ENCODE results near the gene HOXD8. TPM values are rescaled to one million over a fixed set of nuclear protein-coding genes. Genes with fewer than 3 reads are reported as not detected.

Gene HOXD8
- total RNA-seq, 1 donor = 3.3 TPM

DNA sequence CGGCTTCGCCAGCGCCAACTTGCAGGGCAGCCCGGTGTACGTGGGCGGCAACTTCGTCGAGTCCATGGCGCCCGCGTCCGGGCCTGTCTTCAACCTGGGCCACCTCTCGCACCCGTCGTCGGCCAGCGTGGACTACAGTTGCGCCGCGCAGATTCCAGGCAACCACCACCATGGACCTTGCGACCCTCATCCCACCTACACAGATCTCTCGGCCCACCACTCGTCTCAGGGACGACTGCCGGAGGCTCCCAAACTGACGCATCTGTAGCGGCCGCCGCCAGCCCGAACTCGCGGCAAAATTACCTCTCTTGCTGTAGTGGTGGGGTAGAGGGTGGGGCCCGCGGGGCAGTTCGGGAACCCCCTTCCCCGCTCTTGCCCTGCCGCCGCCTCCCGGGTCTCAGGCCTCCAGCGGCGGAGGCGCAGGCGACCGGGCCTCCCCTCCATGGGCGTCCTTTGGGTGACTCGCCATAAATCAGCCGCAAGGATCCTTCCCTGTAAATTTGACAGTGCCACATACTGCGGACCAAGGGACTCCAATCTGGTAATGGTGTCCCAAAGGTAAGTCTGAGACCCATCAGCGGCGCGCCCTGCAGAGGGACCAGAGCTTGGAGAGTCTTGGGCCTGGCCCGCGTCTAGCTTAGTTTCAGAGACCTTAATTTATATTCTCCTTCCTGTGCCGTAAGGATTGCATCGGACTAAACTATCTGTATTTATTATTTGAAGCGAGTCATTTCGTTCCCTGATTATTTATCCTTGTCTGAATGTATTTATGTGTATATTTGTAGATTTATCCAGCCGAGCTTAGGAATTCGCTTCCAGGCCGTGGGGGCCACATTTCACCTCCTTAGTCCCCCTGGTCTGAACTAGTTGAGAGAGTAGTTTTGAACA is 42.7 kb downstream of the HOXD8 start:
- DNase-seq (ENCODE audit: insufficient read length, low spot score, missing footprints) = peak; percentile 54
- Histone ChIP-seq H3K79me2 (ENCODE audit: insufficient read depth, low read length) (no peaks in the 10 kb centered on the region), H2AFZ (ENCODE audit: low read length) (no peak overlapping the region), H3K4me3 (ENCODE audit: insufficient read depth, low read length) (no peak overlapping the region), H3K4me1 (ENCODE audit: insufficient read depth, low read length) (peaks cover 5% of the 10 kb centered on the region), H3K9me3 (ENCODE audit: low read depth, low read length) (no peaks in the 10 kb centered on the region), H3K27ac (ENCODE audit: low read depth, low read length) (no peak overlapping the region), H4K20me1 (ENCODE audit: insufficient read depth, low read length) (no peaks in the 10 kb centered on the region), H3K27me3 (ENCODE audit: insufficient read depth, low read length) (peaks cover 43% of the 10 kb centered on the region), H3K36me3 (ENCODE audit: insufficient read depth, low read length) (no peaks in the 10 kb centered on the region), H3K4me2 (ENCODE audit: insufficient read depth, low read length) (no peak overlapping the region)
- TF ChIP-seq, protein P1, sequence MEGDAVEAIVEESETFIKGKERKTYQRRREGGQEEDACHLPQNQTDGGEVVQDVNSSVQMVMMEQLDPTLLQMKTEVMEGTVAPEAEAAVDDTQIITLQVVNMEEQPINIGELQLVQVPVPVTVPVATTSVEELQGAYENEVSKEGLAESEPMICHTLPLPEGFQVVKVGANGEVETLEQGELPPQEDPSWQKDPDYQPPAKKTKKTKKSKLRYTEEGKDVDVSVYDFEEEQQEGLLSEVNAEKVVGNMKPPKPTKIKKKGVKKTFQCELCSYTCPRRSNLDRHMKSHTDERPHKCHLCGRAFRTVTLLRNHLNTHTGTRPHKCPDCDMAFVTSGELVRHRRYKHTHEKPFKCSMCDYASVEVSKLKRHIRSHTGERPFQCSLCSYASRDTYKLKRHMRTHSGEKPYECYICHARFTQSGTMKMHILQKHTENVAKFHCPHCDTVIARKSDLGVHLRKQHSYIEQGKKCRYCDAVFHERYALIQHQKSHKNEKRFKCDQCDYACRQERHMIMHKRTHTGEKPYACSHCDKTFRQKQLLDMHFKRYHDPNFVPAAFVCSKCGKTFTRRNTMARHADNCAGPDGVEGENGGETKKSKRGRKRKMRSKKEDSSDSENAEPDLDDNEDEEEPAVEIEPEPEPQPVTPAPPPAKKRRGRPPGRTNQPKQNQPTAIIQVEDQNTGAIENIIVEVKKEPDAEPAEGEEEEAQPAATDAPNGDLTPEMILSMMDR (IDR thresholded peaks at IDR 0.05; ENCODE audit: extremely low read depth, low read depth, low read length) = no peak

DNA sequence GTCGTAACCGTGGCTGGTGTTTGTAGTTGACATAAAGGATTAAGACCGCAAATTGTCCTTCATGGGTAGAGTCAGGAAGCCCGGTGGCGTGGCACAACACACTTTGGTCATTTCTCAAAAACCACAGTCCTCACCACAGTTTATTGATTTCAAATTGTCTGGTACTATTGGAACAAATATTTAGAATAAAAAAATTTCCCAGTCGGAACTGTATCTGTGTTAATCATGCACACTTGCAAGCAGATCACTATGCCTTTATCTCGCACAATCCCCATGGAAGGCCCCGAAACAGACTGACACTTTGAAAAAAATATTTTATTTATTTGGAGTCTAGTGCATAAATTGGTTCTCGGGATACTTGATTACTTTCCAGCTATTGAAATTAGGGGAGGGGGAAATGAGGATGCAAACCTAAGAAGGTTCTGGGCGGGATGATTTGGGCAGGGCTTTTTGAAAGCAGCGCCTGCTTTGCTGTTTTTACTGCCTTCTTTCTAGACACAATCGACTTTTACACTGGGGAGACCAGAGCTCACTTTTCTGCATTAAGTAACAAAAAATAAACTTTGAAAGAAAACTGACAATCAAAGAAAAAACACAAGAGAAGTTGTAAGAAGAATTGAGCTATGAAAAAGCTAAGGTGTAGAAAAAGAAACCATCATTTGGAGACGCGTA is 43.5 kb downstream of the HOXD8 start:
- Histone ChIP-seq H2AFZ (ENCODE audit: low read length) (no peak overlapping the region), H3K79me2 (ENCODE audit: insufficient read depth, low read length) (no peaks in the 10 kb centered on the region), H3K27me3 (ENCODE audit: insufficient read depth, low read length) (peaks cover 50% of the 10 kb centered on the region), H3K27ac (ENCODE audit: low read depth, low read length) (no peak overlapping the region), H3K9me3 (ENCODE audit: low read depth, low read length) (no peaks in the 10 kb centered on the region), H3K4me1 (ENCODE audit: insufficient read depth, low read length) (peaks cover 5% of the 10 kb centered on the region), H3K4me3 (ENCODE audit: insufficient read depth, low read length) (no peak overlapping the region), H3K4me2 (ENCODE audit: insufficient read depth, low read length) (no peak overlapping the region), H3K36me3 (ENCODE audit: insufficient read depth, low read length) (no peaks in the 10 kb centered on the region), H4K20me1 (ENCODE audit: insufficient read depth, low read length) (no peaks in the 10 kb centered on the region)
- TF ChIP-seq, protein P1 (IDR thresholded peaks at IDR 0.05; ENCODE audit: extremely low read depth, low read depth, low read length) = no peak
- DNase-seq (ENCODE audit: insufficient read length, low spot score, missing footprints) = peak; percentile 21

DNA sequence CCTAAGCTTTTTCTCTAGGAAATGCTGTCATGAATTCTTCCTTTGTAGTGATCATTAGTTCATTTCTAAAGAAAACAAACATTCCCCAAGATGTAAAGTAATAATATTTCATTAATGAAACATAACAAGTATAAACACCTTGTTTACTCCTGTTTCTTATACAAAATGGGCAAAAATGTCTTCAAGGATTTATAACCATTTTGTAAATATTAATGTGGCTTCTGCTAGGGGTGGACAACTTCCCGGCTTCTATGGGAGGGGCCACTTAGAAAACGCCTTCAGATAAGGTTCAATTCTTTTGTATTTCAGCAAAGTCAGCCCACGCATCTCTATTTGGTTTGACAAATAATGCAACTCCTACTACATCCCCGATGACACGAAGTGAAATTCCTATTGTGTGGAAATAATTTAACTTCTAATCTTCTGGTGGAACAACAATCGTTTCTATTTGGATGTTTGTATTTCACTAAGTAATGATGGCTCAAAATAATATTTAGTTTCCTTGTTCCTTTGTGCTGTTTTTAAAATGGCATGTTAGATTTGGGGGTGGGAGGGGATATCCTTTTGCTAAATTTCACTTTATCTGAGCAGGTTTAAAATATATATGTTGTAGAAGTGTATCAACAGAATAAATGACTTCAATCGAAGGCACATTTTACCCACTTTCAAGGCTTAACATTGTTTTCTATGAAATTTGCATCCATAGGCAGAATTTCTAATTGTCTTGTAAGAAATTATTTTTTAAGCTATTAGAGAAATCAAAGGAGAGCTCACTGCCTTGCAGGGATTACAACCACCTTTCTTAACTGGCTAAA is 44.3 kb downstream of the HOXD8 start:
- Histone ChIP-seq H4K20me1 (ENCODE audit: insufficient read depth, low read length) (no peaks in the 10 kb centered on the region), H3K4me1 (ENCODE audit: insufficient read depth, low read length) (peaks cover 9% of the 10 kb centered on the region), H2AFZ (ENCODE audit: low read length) (no peak overlapping the region), H3K4me2 (ENCODE audit: insufficient read depth, low read length) (peak overlapping the region; percentile 60), H3K27ac (ENCODE audit: low read depth, low read length) (no peak overlapping the region), H3K4me3 (ENCODE audit: insufficient read depth, low read length) (no peak overlapping the region), H3K79me2 (ENCODE audit: insufficient read depth, low read length) (no peaks in the 10 kb centered on the region), H3K27me3 (ENCODE audit: insufficient read depth, low read length) (peaks cover 57% of the 10 kb centered on the region), H3K36me3 (ENCODE audit: insufficient read depth, low read length) (no peaks in the 10 kb centered on the region), H3K9me3 (ENCODE audit: low read depth, low read length) (no peaks in the 10 kb centered on the region)
- TF ChIP-seq, protein P1 (IDR thresholded peaks at IDR 0.05; ENCODE audit: extremely low read depth, low read depth, low read length) = no peak
- DNase-seq (ENCODE audit: insufficient read length, low spot score, missing footprints) = peak; percentile 80
